ENCODE data around the gene PRPF40B. TPM values are rescaled to one million over a fixed set of nuclear protein-coding genes. Genes with fewer than 3 reads are reported as not detected.

PRPF40B gene
- total RNA-seq, 4 donors from 2014 or later: 17.4 to 72.9 (median 25.4) TPM

- DNase-seq: peak; percentile 84 to 86
- Histone ChIP-seq H3K27ac (peak overlapping the region; percentile 38 to 54), H3K4me3 (no peak overlapping the region), H3K36me3 (no peaks in the 10 kb centered on the region), H3K4me1 (no peaks in the 10 kb centered on the region), H3K27me3 (no peaks in the 10 kb centered on the region), H3K9me3 (no peaks in the 10 kb centered on the region)
- TF ChIP-seq, protein P1, sequence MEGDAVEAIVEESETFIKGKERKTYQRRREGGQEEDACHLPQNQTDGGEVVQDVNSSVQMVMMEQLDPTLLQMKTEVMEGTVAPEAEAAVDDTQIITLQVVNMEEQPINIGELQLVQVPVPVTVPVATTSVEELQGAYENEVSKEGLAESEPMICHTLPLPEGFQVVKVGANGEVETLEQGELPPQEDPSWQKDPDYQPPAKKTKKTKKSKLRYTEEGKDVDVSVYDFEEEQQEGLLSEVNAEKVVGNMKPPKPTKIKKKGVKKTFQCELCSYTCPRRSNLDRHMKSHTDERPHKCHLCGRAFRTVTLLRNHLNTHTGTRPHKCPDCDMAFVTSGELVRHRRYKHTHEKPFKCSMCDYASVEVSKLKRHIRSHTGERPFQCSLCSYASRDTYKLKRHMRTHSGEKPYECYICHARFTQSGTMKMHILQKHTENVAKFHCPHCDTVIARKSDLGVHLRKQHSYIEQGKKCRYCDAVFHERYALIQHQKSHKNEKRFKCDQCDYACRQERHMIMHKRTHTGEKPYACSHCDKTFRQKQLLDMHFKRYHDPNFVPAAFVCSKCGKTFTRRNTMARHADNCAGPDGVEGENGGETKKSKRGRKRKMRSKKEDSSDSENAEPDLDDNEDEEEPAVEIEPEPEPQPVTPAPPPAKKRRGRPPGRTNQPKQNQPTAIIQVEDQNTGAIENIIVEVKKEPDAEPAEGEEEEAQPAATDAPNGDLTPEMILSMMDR (IDR thresholded peaks at IDR 0.05): peak; percentile 95 to 97 (median 97)
- TF ChIP-seq POLR2A (IDR thresholded peaks at IDR 0.05): no peak
- intact Hi-C loops (cut with DNase I; ENCODE audit: low total_unique reads): loop anchor here (2.0 kb wide), 1 partner anchor 62 kb away; the partner anchor contains the start of gene FMNL3
Measured at GRCh38 chr12:49644620-49644994, 21.2 kb downstream of the PRPF40B start.

- intact Hi-C loops (cut with DNase I; ENCODE audit: low total_unique reads): loop anchor here (2.0 kb wide), 1 partner anchor 61 kb away; the partner anchor contains the start of gene FMNL3
Measured at GRCh38 chr12:49645146-49646039, 22.0 kb downstream of the PRPF40B start.

GRCh38 chr12:49646331-49646830, 23.0 kb downstream of the PRPF40B start:
- peak overlapping the region in 1 of 2 donors; percentile 51 for H3K27ac ChIP-seq
- H3K27me3 ChIP-seq: no peaks in the 10 kb centered on the region
- H3K36me3 ChIP-seq: no peaks in the 10 kb centered on the region
- TF ChIP-seq, protein P1 (IDR thresholded peaks at IDR 0.05): no peak
- no peak for TF ChIP-seq POLR2A (IDR thresholded peaks at IDR 0.05)
- DNase-seq: no peak
- intact Hi-C loops (cut with DNase I; ENCODE audit: low total_unique reads): no loop called here
- no peaks in the 10 kb centered on the region for H3K9me3 ChIP-seq
- H3K4me3 ChIP-seq: no peak overlapping the region
- H3K4me1 ChIP-seq: no peaks in the 10 kb centered on the region

More at GRCh38 chr12:49645146-49646039, 22.0 kb downstream of the PRPF40B start:
- H3K27ac ChIP-seq: peak overlapping the region in 1 of 2 donors; percentile 38
- no peak overlapping the region for H3K4me3 ChIP-seq
- no peak for DNase-seq
- H3K4me1 ChIP-seq: no peaks in the 10 kb centered on the region
- TF ChIP-seq, protein P1 (IDR thresholded peaks at IDR 0.05): no peak
- TF ChIP-seq POLR2A (IDR thresholded peaks at IDR 0.05): no peak
- no peaks in the 10 kb centered on the region for H3K27me3 ChIP-seq
- no peaks in the 10 kb centered on the region for H3K9me3 ChIP-seq
- H3K36me3 ChIP-seq: no peaks in the 10 kb centered on the region

DNA sequence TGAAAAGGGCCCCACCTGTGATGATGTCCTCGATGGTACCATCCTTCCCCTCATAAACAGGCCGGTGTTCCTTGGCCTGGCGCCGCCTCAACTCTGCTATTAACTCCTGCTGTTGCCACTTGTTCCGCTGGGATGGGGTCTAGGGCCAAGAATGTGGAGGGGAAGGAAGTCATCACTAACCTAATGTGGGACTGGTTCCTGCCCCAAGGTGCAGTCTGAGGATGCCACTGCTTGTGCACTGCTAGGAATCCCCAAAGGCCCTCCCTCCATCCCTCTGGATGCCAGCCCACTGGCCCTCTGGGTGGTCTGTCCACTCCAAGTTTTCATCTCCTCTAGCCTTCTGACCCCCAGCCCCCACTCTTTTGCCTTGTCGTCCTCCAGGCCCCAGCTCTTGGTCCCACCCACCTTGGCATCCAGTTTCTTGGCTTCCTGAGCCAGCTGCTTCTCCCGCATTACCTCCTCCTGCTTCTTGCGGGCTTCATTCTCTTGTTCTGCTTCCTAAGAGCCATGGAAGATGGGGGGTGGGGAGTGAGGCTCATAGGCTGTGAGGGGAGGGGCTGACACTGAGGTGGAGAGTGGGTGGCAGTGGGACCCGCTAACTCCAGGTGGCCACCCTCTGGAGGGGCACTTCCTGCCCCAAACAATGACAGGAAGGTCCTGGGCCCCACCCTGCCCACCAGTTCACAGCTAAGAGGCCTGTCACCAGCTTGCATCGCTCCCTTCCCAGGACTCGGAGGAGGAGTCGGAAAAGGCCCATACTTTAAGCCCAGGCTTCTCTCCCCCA, 23.7 kb downstream of the PRPF40B start:
- no peaks in the 10 kb centered on the region for H3K9me3 ChIP-seq
- H3K27me3 ChIP-seq: no peaks in the 10 kb centered on the region
- H3K4me1 ChIP-seq: no peaks in the 10 kb centered on the region
- intact Hi-C loops (cut with DNase I; ENCODE audit: low total_unique reads): no loop called here
- H3K27ac ChIP-seq: peak overlapping the region; percentile 12 to 51
- no peak for DNase-seq
- TF ChIP-seq POLR2A (IDR thresholded peaks at IDR 0.05): no peak
- TF ChIP-seq, protein P1 (IDR thresholded peaks at IDR 0.05): no peak
- no peaks in the 10 kb centered on the region for H3K36me3 ChIP-seq
- no peak overlapping the region for H3K4me3 ChIP-seq
